RCC 7860 (cell line): Measurements from ENCODE around the gene EFCAB8.

Experiments used
- DNase-seq: peaks from one replicate; pipeline ENCODE4 v3.0.0-alpha.2; 2015; ENCODE audit warnings: low spot score
- FAIRE-seq: peaks from 2 replicates; lab custom pipeline; 2012; peaks lifted over from hg19 to GRCh38; lab: Jason Lieb, UNC

The EFCAB8 gene

DNA sequence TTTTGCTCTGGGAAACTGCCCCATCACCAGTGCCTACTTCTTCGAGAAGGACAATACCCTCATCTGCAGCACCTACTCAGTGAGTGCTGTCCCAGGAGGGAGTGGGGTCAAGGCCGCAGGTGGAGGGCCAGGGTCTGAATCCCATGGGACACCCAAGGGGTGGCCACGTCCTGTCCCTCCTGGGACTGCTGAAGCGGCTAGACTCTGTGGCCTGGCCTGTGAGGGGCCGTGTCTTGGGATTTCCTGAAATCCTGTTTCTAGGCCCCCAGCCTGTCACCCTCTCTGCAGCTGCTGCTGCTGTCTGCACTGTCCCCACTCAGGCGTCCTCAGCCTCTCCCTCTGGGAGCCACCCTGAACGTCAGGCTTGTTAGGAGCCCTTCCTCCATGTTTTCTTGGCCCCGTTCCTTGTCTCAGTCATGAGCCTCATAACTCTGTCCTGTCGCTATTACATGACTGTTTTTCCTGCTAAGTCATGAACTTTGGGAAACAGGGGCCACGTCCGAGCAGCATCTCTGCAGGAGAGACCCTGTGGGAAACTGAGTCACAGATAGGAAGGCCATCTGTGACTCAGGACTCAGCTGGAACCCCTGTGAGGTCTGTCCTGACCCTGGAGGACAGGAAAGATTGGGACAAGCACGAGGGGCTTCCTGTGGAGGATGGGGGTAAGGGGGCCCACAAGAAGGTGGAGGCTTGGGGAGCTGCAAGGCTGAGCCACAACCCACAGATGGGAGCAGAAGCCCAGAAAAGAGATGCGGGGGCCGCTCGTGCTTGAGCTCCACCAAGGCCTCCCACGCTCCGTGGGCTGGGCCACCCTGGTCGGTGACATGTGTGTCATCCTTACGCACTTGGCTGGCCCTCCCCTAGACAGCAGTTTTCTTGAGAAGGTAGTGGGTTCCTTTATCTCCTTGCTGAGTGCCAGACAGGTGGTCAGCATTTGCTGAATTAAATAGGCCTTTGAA lies 49.9 kb downstream of the EFCAB8 start:
- DNase-seq (no peak), FAIRE-seq (no peak)

DNA sequence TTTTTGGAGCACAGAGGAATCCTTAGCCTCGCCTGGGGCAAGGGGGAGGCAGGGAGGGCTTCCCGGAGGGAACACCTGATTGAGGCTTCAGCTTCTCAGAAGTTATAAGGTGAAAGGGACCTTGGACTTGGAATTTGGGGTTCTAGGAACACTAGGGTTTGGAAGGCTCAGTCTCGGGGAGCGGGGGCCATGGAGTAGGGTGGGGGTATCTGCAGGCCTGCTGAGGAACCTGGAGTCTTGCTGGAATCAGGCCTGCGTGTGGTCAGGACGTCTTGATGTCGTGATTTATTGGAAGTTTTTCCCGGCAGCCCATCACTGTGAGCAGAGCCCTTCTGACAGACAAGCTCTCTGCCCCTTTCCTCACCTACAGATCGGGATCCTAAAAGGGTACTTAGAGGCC lies 50.7 kb downstream of the EFCAB8 start:
- DNase-seq = no peak
- FAIRE-seq = no peak

DNA sequence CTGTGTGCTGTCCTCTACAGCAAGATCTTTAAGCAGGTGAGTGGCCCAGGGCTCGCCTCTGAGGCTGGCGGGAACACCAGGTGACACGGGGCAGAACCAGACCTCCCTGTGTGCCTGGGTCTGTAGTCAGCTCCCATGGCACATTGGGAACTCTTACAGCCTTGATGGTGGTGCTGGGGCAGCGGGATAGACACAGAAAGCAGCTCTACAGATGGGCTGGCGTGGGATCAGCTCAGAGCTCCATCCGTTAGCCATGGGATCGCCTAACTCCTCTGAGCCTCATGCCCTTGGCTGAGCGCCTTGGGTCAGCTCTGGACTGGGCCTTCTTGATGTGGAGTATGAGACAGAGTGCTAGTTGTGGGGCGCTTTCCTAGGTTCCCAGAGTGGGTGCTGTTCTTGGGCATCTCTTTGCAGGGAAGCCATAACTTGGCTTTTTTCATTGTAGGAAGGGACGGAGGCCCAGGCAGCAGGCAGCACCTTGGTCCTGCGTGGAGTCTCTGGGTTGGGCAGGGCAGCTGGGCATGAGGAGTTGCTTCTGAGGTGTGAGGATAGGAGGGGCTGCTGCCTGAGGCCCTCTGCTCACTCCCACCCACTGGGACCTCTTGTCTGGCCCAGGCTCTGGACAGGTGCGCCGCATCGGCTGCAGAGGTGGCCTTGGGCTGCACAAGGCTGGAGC lies 51.3 kb downstream of the EFCAB8 start:
- no peak for FAIRE-seq

DNA sequence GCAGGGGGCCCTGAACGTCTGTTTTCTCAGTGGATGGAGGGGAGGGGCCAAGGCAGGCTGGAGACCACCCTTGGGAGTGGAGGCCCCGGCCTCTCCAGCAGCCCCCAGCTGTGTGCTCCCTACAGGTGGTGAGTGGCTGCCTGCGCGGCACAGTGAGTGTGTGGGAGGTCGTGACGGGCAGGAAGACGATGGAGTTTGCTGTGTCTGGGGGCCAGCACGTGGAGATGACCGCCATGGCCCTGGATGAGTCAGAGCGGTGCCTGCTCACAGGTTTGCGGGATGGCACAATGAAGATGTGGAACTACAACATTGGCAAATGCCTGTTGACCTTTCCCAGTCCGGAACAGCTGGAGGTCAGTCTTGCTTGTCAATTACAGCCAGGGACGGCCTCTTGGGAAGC lies 52.6 kb downstream of the EFCAB8 start:
- FAIRE-seq (no peak), DNase-seq (no peak)

More for the DNA sequence above, 51.3 kb downstream of the EFCAB8 start:
- DNase-seq = no peak

- FAIRE-seq (no peak), DNase-seq (no peak)
Observed at GRCh38 chr20:32912688-32913087, 54.0 kb downstream of the EFCAB8 start.

DNA sequence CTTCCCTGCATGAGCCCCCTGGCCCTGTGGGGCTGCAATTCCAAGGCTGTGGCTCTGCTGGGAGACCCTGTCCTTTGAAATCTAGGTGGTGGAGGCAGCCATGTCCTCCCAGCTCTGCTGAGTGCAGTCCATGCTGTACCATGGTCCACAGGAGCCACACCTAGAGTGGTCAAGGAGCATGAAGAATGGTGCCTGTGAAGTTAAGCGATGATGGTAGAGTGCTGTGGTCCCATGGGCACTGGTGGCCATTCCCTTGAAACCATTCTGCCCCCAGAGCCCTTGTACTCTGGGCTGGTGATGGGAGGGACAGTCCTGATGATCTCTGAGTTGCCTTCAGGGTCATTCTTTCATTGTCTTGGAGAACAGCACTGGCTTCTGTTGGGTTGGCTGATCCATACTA lies 55.3 kb downstream of the EFCAB8 start:
- DNase-seq (no peak), FAIRE-seq (no peak)

DNA sequence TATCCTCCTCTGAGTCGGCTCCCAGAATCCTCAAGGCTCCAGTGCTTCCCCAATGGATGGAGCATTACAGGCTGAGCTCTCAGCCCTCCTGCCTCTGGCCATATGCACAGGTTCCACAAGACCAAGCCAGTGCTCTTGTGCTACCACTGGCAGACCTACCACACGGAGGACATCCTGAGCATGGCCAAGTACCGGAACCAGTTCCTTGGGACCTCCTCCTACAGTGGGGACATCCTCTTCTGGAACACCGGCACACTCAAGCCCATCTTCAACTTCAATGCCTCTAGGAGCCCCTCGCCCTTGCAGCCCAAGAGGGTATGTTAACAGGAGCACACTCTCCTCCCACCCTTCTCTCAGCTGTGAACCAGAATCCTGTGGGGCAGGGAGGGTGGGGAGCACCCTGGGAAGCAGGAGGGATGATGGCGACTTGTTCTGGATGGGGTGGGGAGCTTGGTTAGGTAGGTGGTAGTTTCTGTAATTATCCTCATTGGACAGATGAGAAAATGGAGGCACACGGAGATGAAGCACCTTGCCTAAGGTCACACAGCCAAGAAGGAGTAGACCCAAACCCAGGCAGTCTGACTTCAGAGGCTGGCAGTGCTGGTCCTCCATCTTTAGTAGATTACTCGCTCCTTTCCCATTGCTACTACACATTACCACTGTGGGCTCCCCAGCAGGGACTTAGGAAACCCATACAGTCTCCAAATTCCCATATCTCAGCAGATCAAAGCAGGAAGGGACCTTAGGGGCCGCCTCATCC lies 58.6 kb downstream of the EFCAB8 start:
- FAIRE-seq (no peak), DNase-seq (no peak)

- DNase-seq = no peak
- no peak for FAIRE-seq
Observed at GRCh38 chr20:32918296-32918695, 59.6 kb downstream of the EFCAB8 start.

GRCh38 chr20:32918751-32919150 lies 60.0 kb downstream of the EFCAB8 start:
- DNase-seq = no peak
- FAIRE-seq = no peak

GRCh38 chr20:32920066-32920465 lies 61.3 kb downstream of the EFCAB8 start:
- FAIRE-seq (no peak), DNase-seq (no peak)

- FAIRE-seq = no peak
- no peak for DNase-seq
Observed at GRCh38 chr20:32920530-32921298, 62.0 kb downstream of the EFCAB8 start.

DNA sequence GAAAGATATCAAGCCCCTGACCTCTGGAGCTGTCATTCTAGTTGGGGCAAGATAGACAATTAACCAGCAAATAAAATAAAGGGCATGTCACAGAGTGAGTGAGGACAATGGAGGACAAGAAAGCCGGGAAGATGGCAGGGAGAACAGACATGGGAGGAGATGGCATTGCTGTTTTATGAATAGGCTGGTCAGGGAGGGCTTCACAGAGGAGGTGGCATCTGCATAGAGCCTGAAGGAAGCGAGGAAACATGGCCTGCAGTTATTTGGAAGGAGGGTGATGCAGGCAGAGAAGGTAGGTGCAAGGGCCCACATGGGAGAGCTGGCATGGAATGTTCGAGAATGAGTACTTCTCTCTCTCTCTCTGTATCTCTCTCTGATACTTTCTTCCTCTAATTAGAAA lies 63.7 kb downstream of the EFCAB8 start:
- DNase-seq (no peak), FAIRE-seq (no peak)

- no peak for DNase-seq
- no peak for FAIRE-seq
Observed at GRCh38 chr20:32924781-32925180, 66.1 kb downstream of the EFCAB8 start.

GRCh38 chr20:32925481-32926196 lies 66.9 kb downstream of the EFCAB8 start:
- FAIRE-seq (no peak), DNase-seq (no peak)

DNA sequence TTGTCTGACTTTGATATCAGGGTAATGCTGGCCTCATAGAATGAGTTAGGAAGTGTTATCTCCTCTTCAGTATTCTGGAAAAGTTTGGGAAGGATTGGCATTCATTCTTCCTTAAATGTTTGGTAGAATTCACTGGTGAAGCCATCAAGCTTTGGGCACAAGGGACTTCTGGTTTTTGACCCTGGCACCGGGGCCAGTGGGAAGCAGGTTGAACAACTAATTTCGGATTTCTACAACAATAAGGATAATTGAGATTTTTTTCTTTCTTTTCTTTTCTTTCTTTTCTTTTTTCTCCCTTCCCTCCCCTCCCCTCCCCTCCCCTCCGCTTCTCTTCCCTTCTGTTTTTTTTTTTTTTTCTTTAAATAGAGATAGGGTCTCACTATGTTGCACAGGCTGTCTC lies 70.4 kb downstream of the EFCAB8 start:
- FAIRE-seq = no peak
- no peak for DNase-seq

- FAIRE-seq (no peak), DNase-seq (no peak)
Observed at GRCh38 chr20:32930181-32930580, 71.5 kb downstream of the EFCAB8 start.

DNA sequence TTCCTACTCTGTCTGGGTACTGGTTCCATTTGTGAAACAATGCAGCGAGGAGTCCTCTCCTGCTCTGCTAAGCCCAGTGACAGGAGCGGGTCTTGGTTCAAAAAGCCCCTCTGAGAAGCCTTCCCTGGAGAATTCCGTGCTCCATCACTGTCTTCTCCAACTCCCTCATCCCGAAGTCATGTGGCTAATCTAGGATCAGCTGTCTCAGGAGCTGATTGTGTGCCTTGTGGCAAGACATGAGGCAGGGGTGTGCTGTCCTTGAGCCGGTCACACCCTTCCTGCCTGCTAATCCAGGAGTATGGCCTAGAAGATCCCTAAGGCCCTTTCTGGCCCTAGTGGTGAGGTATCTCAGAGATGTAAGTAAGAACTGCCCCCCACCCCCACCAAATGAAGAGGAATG lies 72.0 kb downstream of the EFCAB8 start:
- FAIRE-seq (no peak), DNase-seq (no peak)

- no peak for FAIRE-seq
- DNase-seq = no peak
Observed at GRCh38 chr20:32934580-32934979, 75.9 kb downstream of the EFCAB8 start.

- DNase-seq = no peak
- no peak for FAIRE-seq
Observed at GRCh38 chr20:32941155-32941885, 82.6 kb downstream of the EFCAB8 start.
